ENCODE measurements around the gene B4GALT5. TPM values are rescaled to one million over a fixed set of nuclear protein-coding genes. Genes with fewer than 3 reads are reported as not detected.
"Not testable (repeated sequence)": the region's sequence is repeated elsewhere in the genome, so short reads cannot be mapped to it uniquely, and the experiment has no call there.

The B4GALT5 gene, protein sequence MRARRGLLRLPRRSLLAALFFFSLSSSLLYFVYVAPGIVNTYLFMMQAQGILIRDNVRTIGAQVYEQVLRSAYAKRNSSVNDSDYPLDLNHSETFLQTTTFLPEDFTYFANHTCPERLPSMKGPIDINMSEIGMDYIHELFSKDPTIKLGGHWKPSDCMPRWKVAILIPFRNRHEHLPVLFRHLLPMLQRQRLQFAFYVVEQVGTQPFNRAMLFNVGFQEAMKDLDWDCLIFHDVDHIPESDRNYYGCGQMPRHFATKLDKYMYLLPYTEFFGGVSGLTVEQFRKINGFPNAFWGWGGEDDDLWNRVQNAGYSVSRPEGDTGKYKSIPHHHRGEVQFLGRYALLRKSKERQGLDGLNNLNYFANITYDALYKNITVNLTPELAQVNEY
- polyA plus RNA-seq (ENCODE audit: insufficient read length in 4 of 4) = 10 to 100 TPM; 46.0 to 50.7 (median 46.6) TPM

DNA sequence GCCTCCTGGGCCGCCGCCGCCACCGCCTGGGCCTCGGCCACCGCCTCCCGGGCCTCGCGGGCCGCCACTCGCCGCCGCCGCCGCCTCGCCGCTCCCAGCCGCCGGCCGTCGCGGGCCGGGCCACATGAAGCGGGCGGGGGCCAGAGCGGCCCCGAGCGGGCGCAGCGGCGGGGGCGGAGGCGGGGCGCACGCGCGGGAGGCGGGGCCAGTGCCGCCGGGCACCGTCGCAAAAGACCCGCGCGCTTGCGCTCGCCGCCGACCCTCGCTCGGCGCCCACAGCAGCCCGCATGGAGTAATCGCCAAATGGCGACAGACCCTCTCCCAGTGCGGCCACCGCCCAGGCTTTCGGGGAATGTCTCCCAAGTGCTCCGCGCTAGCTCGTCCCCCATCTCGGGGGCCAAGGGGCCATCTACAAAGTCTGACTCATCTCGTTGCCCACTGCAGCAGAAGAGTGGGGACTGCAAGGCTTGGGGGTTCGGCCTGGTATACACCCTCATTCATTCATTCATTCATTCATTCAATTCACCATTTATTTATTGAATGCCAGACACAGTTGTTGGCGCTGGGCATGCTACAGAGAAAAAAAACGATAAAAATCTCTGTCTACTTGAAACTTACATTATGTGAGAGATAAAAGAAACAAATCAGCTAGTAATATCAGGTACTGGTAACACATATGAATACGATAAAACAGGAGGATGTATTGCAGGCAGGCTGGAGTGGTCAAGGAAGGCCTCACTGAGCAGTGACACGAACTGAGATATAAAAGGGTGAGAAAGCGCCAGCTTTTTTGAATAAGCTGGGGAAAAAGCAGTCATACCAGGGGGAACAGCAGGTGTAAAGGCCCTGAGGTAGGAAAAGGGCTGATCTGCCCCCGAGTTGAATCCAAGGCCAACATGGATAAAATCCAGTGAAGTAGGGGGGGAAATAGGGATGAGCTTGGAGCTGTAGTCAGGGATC is at the start of gene B4GALT5:
Gene B4GALT5 (minus strand): TSS at position 126 of the 960 bp plus-strand sequence. CDS start 188 bp downstream, outside the sequence.
- peak; percentile 64 to 75 (median 72) for DNase-seq (ENCODE audit: low read depth in 4 of 4, low spot score in 3 of 4)

- no peak for DNase-seq (ENCODE audit: low read depth in 4 of 4, low spot score in 3 of 4)
Measured at GRCh38 chr20:49762940-49763766, 49.5 kb upstream of the B4GALT5 start.

DNA sequence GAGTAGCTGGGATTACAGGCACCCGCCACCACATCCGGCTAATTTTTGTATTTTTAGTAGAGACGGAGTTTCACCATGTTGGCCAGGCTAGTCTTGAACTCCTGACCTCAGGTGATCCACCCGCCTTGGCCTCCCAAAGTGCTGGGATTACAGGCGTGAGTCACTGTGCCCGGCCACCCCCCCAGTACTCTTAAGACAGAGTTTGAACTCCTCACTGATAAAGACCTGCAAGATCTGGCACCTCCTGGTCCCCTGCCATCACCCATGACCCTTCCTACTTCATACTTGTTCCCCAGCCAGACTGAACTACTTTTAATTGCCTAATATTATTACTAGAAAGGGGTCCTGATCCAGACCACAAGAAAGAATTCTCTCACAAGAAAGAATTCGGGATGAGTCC is 48.2 kb upstream of the B4GALT5 start:
- not testable (repeated sequence) for DNase-seq (ENCODE audit: low read depth in 4 of 4, low spot score in 3 of 4)

- no peak for DNase-seq (ENCODE audit: low read depth in 4 of 4, low spot score in 3 of 4)
Measured at GRCh38 chr20:49759266-49759950, 45.7 kb upstream of the B4GALT5 start.

DNA sequence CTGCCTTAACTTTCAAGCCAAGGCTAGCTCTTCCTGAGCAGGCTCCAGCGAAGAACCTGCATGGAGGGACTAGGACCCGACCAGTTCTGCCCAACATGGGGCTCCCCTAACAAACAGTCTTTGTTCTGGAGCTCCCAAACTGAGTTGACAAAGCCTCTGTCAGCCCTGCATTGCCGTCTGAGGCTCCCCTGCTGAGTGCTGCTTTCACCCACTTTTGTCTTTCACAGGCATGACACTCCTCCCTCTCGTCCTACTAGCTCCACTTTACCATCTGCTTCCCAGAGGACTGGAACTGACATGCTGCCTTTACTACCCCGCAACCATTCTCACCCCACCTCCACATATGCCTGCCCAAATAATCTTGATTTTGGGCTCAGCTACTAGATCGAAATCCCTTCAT is 45.1 kb upstream of the B4GALT5 start:
- DNase-seq (ENCODE audit: low read depth in 4 of 4, low spot score in 3 of 4) = no peak

DNA sequence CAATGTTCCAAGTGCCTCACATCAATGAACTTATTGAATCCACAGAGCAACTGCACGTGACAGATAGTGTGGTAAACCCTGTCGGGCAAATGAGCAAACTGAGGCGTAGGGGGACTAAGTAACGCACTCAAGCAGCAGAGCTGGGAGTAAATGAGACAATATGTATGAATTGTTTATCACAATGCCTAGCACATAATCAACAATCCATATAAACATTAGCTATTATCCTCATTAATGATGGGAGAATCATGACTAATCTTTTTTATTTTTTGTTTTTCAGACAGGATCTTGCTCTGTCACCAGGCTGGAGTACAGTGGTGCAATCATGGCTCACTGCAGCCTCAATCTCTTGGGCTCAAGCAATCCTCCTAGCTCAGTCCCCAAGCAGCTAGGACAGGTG is 43.9 kb upstream of the B4GALT5 start:
- no peak for DNase-seq (ENCODE audit: low read depth in 4 of 4, low spot score in 3 of 4)

DNA sequence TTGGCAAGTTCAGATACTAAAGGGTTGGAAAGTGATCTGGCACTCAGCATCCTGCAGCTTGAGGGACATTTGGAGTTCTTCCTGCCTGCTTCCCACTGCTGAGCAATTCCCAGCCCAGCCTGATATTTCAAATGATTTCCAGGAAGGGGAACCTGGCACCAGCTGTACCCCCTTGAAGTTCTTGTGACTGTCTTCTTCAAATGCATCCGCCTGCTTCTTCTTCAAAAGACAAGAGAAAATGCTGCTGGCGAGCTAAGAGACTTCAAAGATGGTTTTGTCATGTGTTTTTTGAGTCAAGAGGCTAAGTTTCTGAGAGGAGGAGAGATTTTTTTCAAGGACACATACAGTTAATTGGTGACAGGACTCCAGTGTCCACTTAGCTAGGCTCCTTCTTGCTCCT is 42.6 kb upstream of the B4GALT5 start:
- DNase-seq (ENCODE audit: low read depth in 4 of 4, low spot score in 3 of 4) = no peak

- DNase-seq (ENCODE audit: low read depth in 4 of 4, low spot score in 3 of 4) = no peak
Measured at GRCh38 chr20:49754596-49754995, 40.9 kb upstream of the B4GALT5 start.

DNA sequence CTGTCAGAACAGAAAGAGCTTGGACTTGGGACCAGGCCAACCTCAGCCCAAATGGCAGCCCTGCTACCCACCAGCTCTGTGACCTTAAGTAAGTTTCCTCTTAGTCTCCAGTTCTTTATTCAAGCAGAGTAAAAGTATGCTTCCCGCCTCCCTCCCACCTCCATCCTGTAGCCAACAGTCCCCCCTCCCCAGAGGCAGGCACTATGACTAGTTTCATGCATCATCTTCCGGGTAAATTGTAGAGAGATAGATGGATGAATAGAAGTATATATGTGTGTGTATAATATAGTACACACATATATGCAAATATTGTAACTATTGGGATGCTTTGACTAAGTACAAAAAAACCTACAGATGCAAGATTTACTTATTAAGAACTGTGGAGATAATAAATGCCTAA is 39.5 kb upstream of the B4GALT5 start:
- no peak for DNase-seq (ENCODE audit: low read depth in 4 of 4, low spot score in 3 of 4)

GRCh38 chr20:49752201-49752903 is 38.7 kb upstream of the B4GALT5 start:
- no peak for DNase-seq (ENCODE audit: low read depth in 4 of 4, low spot score in 3 of 4)

- no peak for DNase-seq (ENCODE audit: low read depth in 4 of 4, low spot score in 3 of 4)
Measured at GRCh38 chr20:49751397-49751736, 37.7 kb upstream of the B4GALT5 start.

DNA sequence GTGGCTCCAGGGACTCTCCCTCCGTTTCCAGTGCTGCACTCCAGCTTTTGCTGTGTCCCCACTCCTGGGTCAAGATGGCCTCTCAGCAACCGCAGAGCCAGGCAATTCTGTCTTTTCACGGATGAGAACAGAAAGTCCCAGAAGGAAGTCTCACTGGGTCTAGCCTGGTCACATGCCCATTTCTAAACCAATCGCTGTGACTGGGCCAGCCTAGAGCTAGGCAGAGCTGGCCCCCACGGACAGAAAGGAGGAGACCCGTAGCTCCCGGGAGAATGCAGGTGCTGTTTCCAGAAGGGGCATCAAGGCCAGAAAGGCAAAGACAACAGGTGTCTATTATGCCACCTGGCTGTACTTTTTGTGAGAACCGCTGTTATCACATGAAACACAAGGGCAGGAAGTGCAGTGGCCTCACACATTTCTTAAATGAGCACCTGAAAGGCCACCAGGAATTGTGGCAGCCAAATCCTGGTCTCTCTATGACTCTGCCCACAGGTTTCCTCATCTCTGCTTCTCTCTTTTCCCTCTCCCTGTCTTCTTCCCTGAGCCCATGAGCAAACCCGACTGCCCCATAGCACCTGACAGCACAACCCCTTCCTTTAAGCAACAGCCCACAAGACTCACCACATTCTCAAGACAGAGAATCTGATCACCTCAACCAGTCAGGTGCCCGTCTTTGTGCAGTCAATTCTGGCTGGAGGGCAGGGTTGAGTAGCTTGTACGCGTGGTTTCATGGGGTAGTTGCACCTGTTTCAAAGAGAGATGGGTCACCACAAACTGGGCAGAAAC is 37.1 kb upstream of the B4GALT5 start:
- DNase-seq (ENCODE audit: low read depth in 4 of 4, low spot score in 3 of 4) = no peak

DNA sequence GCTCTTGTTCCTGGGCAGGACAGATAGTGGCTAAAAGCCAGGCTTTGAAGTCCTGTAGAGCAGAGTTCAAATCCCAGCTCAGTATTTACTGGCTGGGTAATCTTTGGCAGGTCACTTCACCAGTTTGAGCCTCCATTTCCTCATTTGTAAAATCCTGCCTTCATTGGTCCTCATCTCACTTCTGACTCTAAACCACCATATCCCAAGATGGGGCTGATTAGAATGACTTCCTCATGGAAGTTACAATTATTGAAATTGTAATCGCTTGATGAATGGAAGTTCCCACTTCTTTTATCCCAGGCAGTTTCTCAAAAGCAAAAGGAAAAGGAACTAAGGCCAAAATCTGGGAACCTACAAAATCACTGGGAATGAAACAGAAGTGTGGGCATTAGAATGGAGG is 35.9 kb upstream of the B4GALT5 start:
- DNase-seq (ENCODE audit: low read depth in 4 of 4, low spot score in 3 of 4) = no peak

GRCh38 chr20:49748525-49748838 is 34.8 kb upstream of the B4GALT5 start:
- no peak for DNase-seq (ENCODE audit: low read depth in 4 of 4, low spot score in 3 of 4)

DNA sequence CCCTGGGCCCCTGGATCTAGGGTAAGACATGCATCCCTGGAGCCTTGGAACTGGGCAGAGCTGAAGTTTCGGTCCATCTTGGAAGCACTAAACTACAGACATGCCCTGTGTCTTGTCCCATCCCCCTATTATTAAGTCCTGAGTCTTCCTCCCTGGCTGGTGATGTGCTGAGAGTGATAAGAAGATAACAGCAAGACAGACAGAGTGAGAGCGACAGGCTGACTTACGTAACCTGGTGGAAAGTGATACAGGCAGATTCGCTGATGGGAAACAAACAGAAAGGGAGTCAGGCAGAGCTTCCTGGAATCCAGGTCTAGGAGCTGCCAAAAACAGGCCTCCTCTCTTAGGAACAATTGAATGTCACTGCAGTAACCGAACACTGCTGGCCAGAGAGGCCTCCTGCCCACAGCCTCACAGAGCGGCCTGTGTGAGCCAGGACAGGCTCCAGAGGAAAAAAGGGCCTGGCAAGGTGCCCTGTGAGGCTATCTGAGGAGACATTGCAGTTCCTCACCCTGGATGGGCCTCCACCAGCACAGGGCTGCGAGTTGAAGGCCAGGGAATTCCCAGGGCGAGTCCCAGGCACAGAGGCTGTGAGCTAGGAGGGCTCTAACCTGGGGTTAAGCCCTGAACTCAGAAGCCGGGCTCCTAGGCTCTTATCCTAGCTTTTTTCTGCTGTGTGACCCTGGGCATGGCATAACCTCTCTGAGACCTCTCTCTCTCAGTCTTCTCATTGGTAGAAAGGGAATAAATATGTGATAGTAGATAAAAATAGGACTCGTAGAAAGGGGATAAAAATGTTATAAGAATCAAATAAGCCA is 34.2 kb upstream of the B4GALT5 start:
- no peak for DNase-seq (ENCODE audit: low read depth in 4 of 4, low spot score in 3 of 4)

- DNase-seq (ENCODE audit: low read depth in 4 of 4, low spot score in 3 of 4) = no peak
Measured at GRCh38 chr20:49742948-49743347, 29.3 kb upstream of the B4GALT5 start.

GRCh38 chr20:49741977-49742376 is 28.3 kb upstream of the B4GALT5 start:
- DNase-seq (ENCODE audit: low read depth in 4 of 4, low spot score in 3 of 4) = no peak

DNA sequence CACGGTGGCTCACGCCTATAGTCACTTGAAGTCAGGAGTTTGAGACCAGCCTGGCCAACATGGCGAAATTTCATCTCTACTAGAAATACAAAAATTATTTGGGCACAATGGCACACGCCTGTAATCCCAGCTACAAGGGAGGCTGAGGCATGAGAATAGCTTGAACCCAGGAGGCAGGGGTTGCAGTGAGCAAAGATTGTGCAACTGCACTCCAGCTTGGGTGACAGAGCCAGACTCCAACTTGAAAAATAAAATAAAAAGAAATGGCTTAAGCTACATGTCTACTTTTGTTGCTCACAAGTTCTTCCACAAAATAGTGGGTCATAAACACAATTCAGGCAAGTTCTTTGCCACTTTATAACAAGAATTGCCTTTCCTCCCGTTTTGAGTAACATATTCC is 27.1 kb upstream of the B4GALT5 start:
- no peak for DNase-seq (ENCODE audit: low read depth in 4 of 4, low spot score in 3 of 4)

All from left renal pelvis (tissue), 4 donors.